Activated T-helper 2 cell treated with anti-CD3 and anti-CD28 coated beads, Interferon-gamma antibody, Interleukin-2, Interleukin-4, amounts not matched to agents 10 μg/mL and 5 μg/mL and 100 μg/mL, durations not matched to agents 14 hours and 24 hours and 36 hours (primary cell): Measurements from ENCODE around the gene MPDU1. TPM values are rescaled to one million over a fixed set of nuclear protein-coding genes. Genes with fewer than 3 reads are reported as not detected.
A peak's percentile ranks its signal among the peaks of the same experiment; 100 is the strongest.

Experiments
- DNase-seq: peaks from one replicate; pipeline ENCODE4 v3.0.0; 2021; ENCODE audit warnings: low spot score
- H3K27ac Mint-ChIP-seq: one replicate; pipeline ENCODE4 v1.8.0; 2021; ENCODE audit warnings: mixed read lengths
- H3K27me3 Mint-ChIP-seq: one replicate; pipeline ENCODE4 v1.8.0; 2021; ENCODE audit warnings: low read depth, mixed read lengths
- H3K36me3 Mint-ChIP-seq: one replicate; pipeline ENCODE4 v1.8.0; 2021; ENCODE audit warnings: low read depth, mixed read lengths
- H3K4me1 Mint-ChIP-seq: one replicate; pipeline ENCODE4 v1.8.0; 2021; ENCODE audit warnings: low read depth, mixed read lengths
- H3K4me3 Mint-ChIP-seq: one replicate; pipeline ENCODE4 v1.8.0; 2021; ENCODE audit warnings: low read depth, mild to moderate bottlenecking, moderate library complexity, mixed read lengths
- H3K9me3 Mint-ChIP-seq: one replicate; pipeline ENCODE4 v1.8.0; 2021; ENCODE audit warnings: mixed read lengths
- intact Hi-C: fragments of 100-400 bp; cut with micrococcal nuclease; formaldehyde crosslinking; loops from one replicate; pipeline ENCODE4 v1.15.1; 2023
- total RNA-seq: library from RNA; stranded (reverse); gene quantifications from 2 replicates; pipeline ENCODE4 v1.2.3, GENCODE V29; 2022

MPDU1 gene
- total RNA-seq, result 98.6 and 106 TPM in 2 replicates

- Mint-ChIP-seq H3K4me1 (peaks cover 43% of the 10 kb centered on the region), H3K27me3 (no peaks in the 10 kb centered on the region), H3K27ac (peak within 1 kb of the TSS; percentile 100), H3K36me3 (peaks cover 76% of the 10 kb centered on the region), H3K9me3 (no peaks in the 10 kb centered on the region), H3K4me3 (peak within 1 kb of the TSS; percentile 95)
- intact Hi-C loops, result loop anchor here (1.0 to 2.0 kb wide), 3 partner anchors 11 to 31 kb away; partner anchors contain the start of genes FXR2 and SENP3
- DNase-seq, result peak; percentile 97
Measured at GRCh38 chr17:7583253-7584109, at the start of gene MPDU1. Gene MPDU1 (plus strand): TSS chr17:7583852. CDS start chr17:7583863, 11 bp downstream.

DNA sequence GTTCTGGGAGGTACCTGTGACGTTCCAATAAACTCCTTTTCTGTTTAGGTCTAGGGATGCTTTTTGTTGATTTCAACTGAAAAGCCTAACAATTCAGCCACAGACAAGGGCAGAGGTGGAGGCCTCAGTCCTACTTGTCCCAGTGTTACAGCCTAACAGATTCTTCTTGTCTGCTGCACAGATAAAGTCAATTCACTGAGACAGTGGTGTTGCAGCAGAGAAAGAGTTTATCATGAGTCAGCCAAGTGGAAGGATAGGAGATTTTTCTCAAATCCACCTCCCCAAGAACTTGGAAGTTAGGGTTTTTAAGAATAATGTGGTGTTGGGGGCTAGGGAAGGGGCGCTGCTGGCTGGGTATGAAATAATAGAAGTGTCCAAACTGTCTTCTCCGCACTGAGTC lies 45.6 kb upstream of the MPDU1 start:
- intact Hi-C loops, result no loop called here
- peaks cover 10% of the 10 kb centered on the region for H3K27me3 Mint-ChIP-seq
- peaks cover 17% of the 10 kb centered on the region for H3K9me3 Mint-ChIP-seq

GRCh38 chr17:7538891-7539545 lies 44.6 kb upstream of the MPDU1 start:
- Mint-ChIP-seq H3K36me3 (no peaks in the 10 kb centered on the region), H3K4me1 (no peaks in the 10 kb centered on the region), H3K4me3 (no peak overlapping the region), H3K27me3 (peaks cover 17% of the 10 kb centered on the region), H3K9me3 (peaks cover 17% of the 10 kb centered on the region), H3K27ac (no peak overlapping the region)
- intact Hi-C loops, result no loop called here
- no peak for DNase-seq

More for the DNA sequence above, 45.6 kb upstream of the MPDU1 start:
- Mint-ChIP-seq H3K4me1 (no peaks in the 10 kb centered on the region), H3K4me3 (no peak overlapping the region), H3K36me3 (no peaks in the 10 kb centered on the region), H3K27ac (no peak overlapping the region)
- DNase-seq, result no peak

GRCh38 chr17:7541074-7541621 lies 42.5 kb upstream of the MPDU1 start:
- intact Hi-C loops, result no loop called here
- peaks cover 12% of the 10 kb centered on the region for H3K27me3 Mint-ChIP-seq
- H3K27ac Mint-ChIP-seq, result no peak overlapping the region
- no peaks in the 10 kb centered on the region for H3K36me3 Mint-ChIP-seq
- DNase-seq, result no peak
- no peaks in the 10 kb centered on the region for H3K4me1 Mint-ChIP-seq
- no peak overlapping the region for H3K4me3 Mint-ChIP-seq
- peaks cover 17% of the 10 kb centered on the region for H3K9me3 Mint-ChIP-seq

DNA sequence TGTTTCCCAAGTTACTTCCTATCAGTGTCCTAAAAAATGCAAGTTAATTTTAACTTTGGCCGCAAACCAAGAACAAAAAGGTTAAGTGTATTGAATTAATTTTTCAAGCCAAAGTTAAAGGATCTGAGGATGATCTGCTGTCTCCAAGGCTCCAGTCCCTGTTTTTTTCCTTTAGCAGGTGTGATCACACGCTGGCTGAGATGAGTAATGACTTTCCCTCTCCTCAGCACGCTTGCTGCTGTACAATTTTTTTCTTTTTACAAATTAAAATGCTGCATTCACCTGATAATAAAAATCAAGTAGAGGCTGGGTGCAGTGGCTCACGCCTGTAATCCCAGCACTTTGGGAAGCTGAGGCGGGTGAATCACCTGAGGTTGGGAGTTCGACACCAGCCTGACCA lies 38.7 kb upstream of the MPDU1 start:
- Mint-ChIP-seq H3K27ac (no peak overlapping the region), H3K27me3 (peaks cover 9% of the 10 kb centered on the region), H3K9me3 (no peaks in the 10 kb centered on the region), H3K4me1 (peaks cover 15% of the 10 kb centered on the region), H3K36me3 (no peaks in the 10 kb centered on the region), H3K4me3 (no peak overlapping the region)
- no peak for DNase-seq
- intact Hi-C loops, result no loop called here

- peak within 1 kb of the TSS; percentile 54 for H3K27ac Mint-ChIP-seq
- no peaks in the 10 kb centered on the region for H3K27me3 Mint-ChIP-seq
- intact Hi-C loops, result no loop called here
- H3K36me3 Mint-ChIP-seq, result peaks cover 16% of the 10 kb centered on the region
- peaks cover 46% of the 10 kb centered on the region for H3K4me1 Mint-ChIP-seq
- peak; percentile 50 for DNase-seq
- H3K4me3 Mint-ChIP-seq, result peak within 1 kb of the TSS; percentile 82
- H3K9me3 Mint-ChIP-seq, result no peaks in the 10 kb centered on the region
Measured at GRCh38 chr17:7548585-7549400, 34.9 kb upstream of the MPDU1 start, which contains the start of gene TNFSF12. Gene TNFSF12 (plus strand): TSS chr17:7549058. CDS start chr17:7549154, 96 bp downstream.

GRCh38 chr17:7549401-7550055 lies 34.1 kb upstream of the MPDU1 start:
- H3K4me3 Mint-ChIP-seq, result peak overlapping the region; percentile 79
- no peak for DNase-seq
- peaks cover 18% of the 10 kb centered on the region for H3K36me3 Mint-ChIP-seq
- H3K4me1 Mint-ChIP-seq, result peaks cover 49% of the 10 kb centered on the region
- intact Hi-C loops, result no loop called here
- no peaks in the 10 kb centered on the region for H3K9me3 Mint-ChIP-seq
- no peaks in the 10 kb centered on the region for H3K27me3 Mint-ChIP-seq
- H3K27ac Mint-ChIP-seq, result peak overlapping the region; percentile 36

DNA sequence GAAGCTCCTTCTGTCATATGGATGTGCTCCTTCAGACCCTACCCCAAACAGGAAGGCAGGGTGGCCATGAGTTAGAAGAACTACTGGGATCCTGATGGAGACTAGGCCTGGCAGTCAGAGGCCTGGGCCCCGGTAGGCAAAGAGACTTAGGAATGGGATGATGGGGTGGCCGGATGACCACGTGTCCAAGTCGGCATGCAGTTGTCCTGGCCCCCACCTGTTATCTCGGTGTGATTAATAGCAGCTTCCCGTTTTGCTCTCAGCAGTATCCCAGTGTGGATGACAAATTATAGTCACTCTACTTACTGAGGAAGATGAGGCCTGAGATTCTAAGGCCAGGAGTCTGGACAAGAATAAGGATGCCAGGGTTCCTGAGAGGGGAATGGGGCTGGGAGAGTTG lies 33.3 kb upstream of the MPDU1 start:
- intact Hi-C loops, result no loop called here
- Mint-ChIP-seq H3K9me3 (no peaks in the 10 kb centered on the region), H3K4me3 (peak overlapping the region; percentile 79), H3K36me3 (peaks cover 19% of the 10 kb centered on the region), H3K27me3 (no peaks in the 10 kb centered on the region), H3K4me1 (peaks cover 50% of the 10 kb centered on the region), H3K27ac (no peak overlapping the region)
- no peak for DNase-seq

DNA sequence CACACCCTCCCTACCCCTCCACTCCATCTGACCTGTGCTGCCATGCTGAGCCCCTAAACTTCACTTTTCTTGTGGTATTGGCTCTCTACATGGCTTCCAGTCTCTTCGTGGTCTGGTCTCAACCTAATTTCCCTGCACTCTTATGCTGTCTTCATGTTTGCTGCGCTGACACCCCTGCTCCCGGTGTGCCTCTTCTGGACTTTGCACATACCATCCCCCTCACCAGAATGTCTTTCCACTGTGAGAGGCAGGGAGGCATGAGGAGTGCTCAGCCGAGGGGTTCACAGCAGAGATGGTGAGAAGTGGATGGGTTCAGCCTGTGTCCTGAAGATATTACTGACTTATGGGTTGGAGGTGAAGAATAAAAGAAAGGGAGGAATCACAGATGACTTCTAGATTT lies 32.3 kb upstream of the MPDU1 start:
- peak overlapping the region; percentile 68 for H3K4me3 Mint-ChIP-seq
- no peaks in the 10 kb centered on the region for H3K27me3 Mint-ChIP-seq
- H3K36me3 Mint-ChIP-seq, result peaks cover 24% of the 10 kb centered on the region
- H3K27ac Mint-ChIP-seq, result peak overlapping the region; percentile 89
- DNase-seq, result no peak
- intact Hi-C loops, result no loop called here
- H3K9me3 Mint-ChIP-seq, result no peaks in the 10 kb centered on the region
- peaks cover 54% of the 10 kb centered on the region for H3K4me1 Mint-ChIP-seq

DNA sequence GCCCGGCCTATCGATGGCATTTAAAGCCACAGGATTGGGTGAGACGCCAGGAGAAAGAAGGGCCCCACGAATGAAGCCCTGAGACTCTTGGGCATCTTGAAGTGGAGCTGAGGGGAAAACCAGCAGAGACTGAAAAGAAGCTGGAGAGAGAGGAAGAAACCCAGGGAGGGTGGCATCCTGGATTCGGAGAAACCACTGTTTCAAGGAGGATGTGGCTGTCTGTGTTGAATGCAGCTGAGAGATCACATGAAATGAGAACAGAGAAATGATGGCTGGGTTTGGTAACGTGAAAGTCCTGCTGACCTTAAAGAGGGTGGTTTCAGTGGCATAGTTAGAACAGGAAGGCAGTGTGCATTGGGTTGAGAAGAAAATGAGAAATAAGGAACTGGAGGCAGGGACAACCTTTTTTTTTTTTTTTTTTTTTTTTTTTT lies 31.0 kb upstream of the MPDU1 start:
- intact Hi-C loops, result loop anchor here (1.0 kb wide), 1 partner anchor 9 kb away; the partner anchor contains the start of gene SENP3
- H3K9me3 Mint-ChIP-seq, result no peaks in the 10 kb centered on the region
- peaks cover 55% of the 10 kb centered on the region for H3K4me1 Mint-ChIP-seq
- DNase-seq, result peak; percentile 58
- no peaks in the 10 kb centered on the region for H3K27me3 Mint-ChIP-seq
- H3K27ac Mint-ChIP-seq, result peak overlapping the region; percentile 77
- peak overlapping the region; percentile 58 for H3K4me3 Mint-ChIP-seq
- H3K36me3 Mint-ChIP-seq, result peaks cover 27% of the 10 kb centered on the region

DNA sequence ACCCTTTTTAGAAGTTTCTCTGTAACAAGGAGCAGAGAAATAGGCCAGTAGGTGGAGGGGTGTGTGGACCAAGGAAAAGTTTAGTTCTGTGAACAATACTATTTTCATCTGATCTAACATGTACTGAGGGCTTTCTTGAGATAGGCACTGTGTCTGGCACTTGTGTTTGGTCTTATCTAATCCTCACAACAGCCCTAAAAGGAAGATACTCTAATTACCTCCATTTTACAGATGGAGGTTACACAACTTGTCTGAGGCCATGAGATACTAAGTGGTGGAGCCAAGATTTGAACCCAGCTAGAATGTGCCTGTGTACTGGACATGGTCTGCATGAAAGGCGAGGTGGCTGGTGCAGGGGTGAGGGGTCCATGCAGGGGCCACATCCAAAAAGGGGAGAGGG lies 30.3 kb upstream of the MPDU1 start:
- intact Hi-C loops, result no loop called here
- H3K4me1 Mint-ChIP-seq, result peaks cover 57% of the 10 kb centered on the region
- peaks cover 29% of the 10 kb centered on the region for H3K36me3 Mint-ChIP-seq
- no peaks in the 10 kb centered on the region for H3K27me3 Mint-ChIP-seq
- H3K9me3 Mint-ChIP-seq, result no peaks in the 10 kb centered on the region
- peak overlapping the region; percentile 34 for H3K4me3 Mint-ChIP-seq
- H3K27ac Mint-ChIP-seq, result peak overlapping the region; percentile 77
- DNase-seq, result no peak
